ENCODE measurements around the gene TBC1D9. TPM values are rescaled to one million over a fixed set of nuclear protein-coding genes. Genes with fewer than 3 reads are reported as not detected.
A peak's percentile ranks its signal among the peaks of the same experiment; 100 is the strongest.

TBC1D9 gene
- total and polyA plus RNA-seq, 2 of the 13 experiments (the other 11 are each of a cell fraction or from before 2014, with no cell fraction given) = 11.9 to 12.2 TPM

- TF ChIP-seq TRAFD1 (CRISPR knock-in tag; IDR thresholded peaks at IDR 0.05; ENCODE audit: borderline replicate concordance) (no peak), BRF2 (CRISPR knock-in tag; IDR thresholded peaks at IDR 0.05) (peak; percentile 43; the same call in 1 of the 2 replicates), GFI1 (CRISPR knock-in tag; IDR thresholded peaks at IDR 0.05; ENCODE audit: borderline replicate concordance) (peak; percentile 47; the same call in 1 of the 2 replicates), YY1 (IDR thresholded peaks at IDR 0.05; ENCODE audit: insufficient read depth, insufficient replicate concordance, low read depth, low read length) (no peak), ZMYM3 (CRISPR knock-in tag; IDR thresholded peaks at IDR 0.05) (no peak), SIN3A (IDR thresholded peaks at IDR 0.05; ENCODE audit: borderline replicate concordance, low read depth, low read length) (no peak)
These were observed 45.1 kb downstream of the TBC1D9 start (continued) for GRCh38 chr4:140710908-140711622.

- CTCF ChIA-PET (ENCODE audit: low intra/inter-chr PET ratio, low total read pairs) = no interaction called here
These were observed 48.9 kb downstream of the TBC1D9 start for GRCh38 chr4:140707325-140707724.

More at GRCh38 chr4:140707325-140707724, 48.9 kb downstream of the TBC1D9 start:
- no peak overlapping the region for H3K27ac ChIP-seq (ENCODE audit: extremely low read length, insufficient read depth, low read length)
- no peak overlapping the region for H2AFZ ChIP-seq (ENCODE audit: low read length)
- no peak overlapping the region for H3K9ac ChIP-seq (ENCODE audit: insufficient read depth, low read depth, low read length)
- H3K79me2 ChIP-seq (ENCODE audit: insufficient read depth, low read length) = peaks cover 27% of the 10 kb centered on the region
- no peak for ATAC-seq
- H3K4me1 ChIP-seq (ENCODE audit: insufficient read depth, low read length) = peaks cover 95% of the 10 kb centered on the region
- POLR2A ChIA-PET = no interaction called here
- H3K4me2 ChIP-seq (ENCODE audit: low read depth, low read length) = no peak overlapping the region
- no peak for TF ChIP-seq EED (CRISPR knock-in tag; IDR thresholded peaks at IDR 0.05)
- TF ChIP-seq SNAI1 (CRISPR knock-in tag; IDR thresholded peaks at IDR 0.05; ENCODE audit: borderline replicate concordance) = no peak
- TF ChIP-seq HES4 (CRISPR knock-in tag; IDR thresholded peaks at IDR 0.05; ENCODE audit: borderline replicate concordance) = no peak
- TF ChIP-seq GRHL1 (CRISPR knock-in tag; conservative IDR thresholded peaks at IDR 0.05) = no peak
- no peak for TF ChIP-seq SMYD3 (CRISPR knock-in tag; IDR thresholded peaks at IDR 0.05)
- TF ChIP-seq MAZ (IDR thresholded peaks at IDR 0.05; ENCODE audit: borderline replicate concordance, low read depth, low read length) = no peak
- no peak for TF ChIP-seq MAZ (CRISPR knock-in tag; IDR thresholded peaks at IDR 0.05; ENCODE audit: low read depth)
- no peak for TF ChIP-seq NR0B2 (CRISPR knock-in tag; IDR thresholded peaks at IDR 0.05)
- TF ChIP-seq ZNF749 (CRISPR knock-in tag; IDR thresholded peaks at IDR 0.05; ENCODE audit: borderline replicate concordance) = no peak
- TF ChIP-seq TSC22D2 (CRISPR knock-in tag; IDR thresholded peaks at IDR 0.05; ENCODE audit: borderline replicate concordance) = no peak
- TF ChIP-seq ZNF296 (CRISPR knock-in tag; conservative IDR thresholded peaks at IDR 0.05) = no peak
- TF ChIP-seq RBAK (CRISPR knock-in tag; IDR thresholded peaks at IDR 0.05) = no peak
- intact Hi-C loops (cut with micrococcal nuclease; ENCODE audit: unreplicated experiment) (no loop called here), in situ Hi-C loops (cut with HindIII; ENCODE audit: extremely low pct_ligation_motif_present, low pct_unique_long_range_greater_than_20kb) (no loop called here)
- no peaks in the 10 kb centered on the region; a peak in 1 of 5 replicates for H3K36me3 ChIP-seq (replicated peaks in 1 of 2; ENCODE audit: control insufficient read depth in 1 of 2, insufficient read depth in 2 of 2, low read length in 2 of 2)
- H3K27me3 ChIP-seq (ENCODE audit: control insufficient read depth in 1 of 2, insufficient read depth in 2 of 2, low read length in 2 of 2) = no peaks in the 10 kb centered on the region
- DNase-seq (ENCODE audit: low spot score) = no peak
- no TSS peak for BruUV-seq (replicated peaks)
- no peaks in the 10 kb centered on the region for H4K20me1 ChIP-seq (ENCODE audit: insufficient read depth, low read length)
- FAIRE-seq = no peak
- H3K4me3 ChIP-seq (replicated peaks in 1 of 3; ENCODE audit: insufficient read depth in 1 of 3, low read depth in 2 of 3, low read length in 3 of 3) = no peak overlapping the region
- WGBS (ENCODE audit: low lambda C conversion rate) = 96% methylated on average over 1 of the region's 1 CpG
- no peaks in the 10 kb centered on the region for H3K9me3 ChIP-seq (ENCODE audit: low read length)

Measured in HepG2 (cell line).